ENCODE data around the gene CCT5.
"Not testable (repeated sequence)": the region's sequence is repeated elsewhere in the genome, so short reads cannot be mapped to it uniquely, and the experiment has no call there.

CCT5 gene

DNA sequence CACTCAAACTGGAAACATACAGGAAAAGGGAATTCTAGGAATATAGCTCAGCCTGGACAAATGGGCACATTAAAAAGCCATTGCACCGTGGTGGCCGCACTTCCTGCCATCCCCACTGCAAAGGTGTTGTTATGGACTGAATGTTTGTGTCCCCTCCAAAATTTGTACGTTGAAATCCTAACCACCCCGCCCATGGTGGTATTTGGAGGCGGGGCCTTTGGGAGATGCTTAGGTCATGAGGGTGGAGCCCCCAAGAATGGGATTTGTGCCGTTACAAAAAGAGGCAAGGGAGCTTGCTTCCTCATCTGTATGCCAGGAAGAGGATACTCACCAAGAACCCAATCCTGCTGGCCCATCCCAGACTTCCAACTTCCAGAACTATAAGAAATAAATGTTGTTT lies 58.8 kb downstream of the CCT5 start:
- no peak overlapping the region for H3K27ac ChIP-seq (ENCODE audit: insufficient read depth, low read depth, low read length, poor library complexity, severe bottlenecking)
- no peaks in the 10 kb centered on the region for H3K9me3 ChIP-seq (ENCODE audit: control insufficient read depth, low read length)
- no peaks in the 10 kb centered on the region for H3K36me3 ChIP-seq (ENCODE audit: control insufficient read depth, insufficient read depth, low read length)
- WGBS, 2 experiments = 79 to 88% methylated on average over 6 of the region's 6 CpGs
- peaks cover 15% of the 10 kb centered on the region for H3K27me3 ChIP-seq (ENCODE audit: control insufficient read depth, insufficient read depth, low read length, poor library complexity, severe bottlenecking)
- H3K4me3 ChIP-seq (ENCODE audit: insufficient read depth, low read depth, low read length) = no peak overlapping the region
- H3K4me1 ChIP-seq (ENCODE audit: control insufficient read depth, insufficient read depth, low read length) = no peaks in the 10 kb centered on the region

DNA sequence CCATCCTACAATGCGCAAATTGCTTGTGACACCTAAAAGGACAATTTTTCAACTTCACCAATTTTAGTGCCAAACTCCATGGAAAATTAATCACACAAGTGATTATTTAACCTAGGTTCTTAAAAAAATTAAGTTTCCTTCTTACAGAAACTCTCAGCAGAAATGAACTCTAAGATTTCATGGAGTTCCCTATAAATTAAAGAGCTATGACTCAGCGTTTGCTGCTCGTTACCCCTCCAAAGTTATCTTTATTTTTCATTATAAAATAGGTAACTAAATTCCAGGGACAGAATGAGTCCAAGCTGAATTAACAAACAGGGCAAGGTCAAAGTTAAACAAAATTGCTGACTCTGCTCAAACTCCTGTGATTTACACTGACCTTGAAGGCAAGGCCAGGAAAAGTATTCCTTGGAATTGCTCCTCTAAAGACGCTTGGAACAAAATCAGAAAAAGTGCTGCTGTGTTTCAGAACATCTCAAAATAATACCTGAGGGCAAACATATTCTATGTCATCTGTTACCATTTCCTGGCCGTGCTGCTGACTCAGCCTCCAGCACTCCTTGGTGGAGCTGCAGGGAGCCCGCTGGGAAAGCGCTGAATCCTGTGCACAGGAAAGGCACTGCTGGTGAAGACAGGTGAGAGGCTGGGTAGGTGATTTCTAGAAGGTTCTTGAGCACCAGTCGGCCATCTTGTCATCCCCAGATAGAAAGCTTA lies 60.1 kb downstream of the CCT5 start:
- Histone ChIP-seq H3K4me1 (ENCODE audit: control insufficient read depth, insufficient read depth, low read length) (no peaks in the 10 kb centered on the region), H3K9me3 (ENCODE audit: control insufficient read depth, low read length) (no peaks in the 10 kb centered on the region), H3K27me3 (ENCODE audit: control insufficient read depth, insufficient read depth, low read length, poor library complexity, severe bottlenecking) (peaks cover 15% of the 10 kb centered on the region), H3K36me3 (ENCODE audit: control insufficient read depth, insufficient read depth, low read length) (no peaks in the 10 kb centered on the region), H3K27ac (ENCODE audit: insufficient read depth, low read depth, low read length, poor library complexity, severe bottlenecking) (no peak overlapping the region), H3K4me3 (ENCODE audit: insufficient read depth, low read depth, low read length) (no peak overlapping the region)
- 87% methylated on average over 6 to 8 of the region's 8 CpGs for WGBS, 2 experiments

DNA sequence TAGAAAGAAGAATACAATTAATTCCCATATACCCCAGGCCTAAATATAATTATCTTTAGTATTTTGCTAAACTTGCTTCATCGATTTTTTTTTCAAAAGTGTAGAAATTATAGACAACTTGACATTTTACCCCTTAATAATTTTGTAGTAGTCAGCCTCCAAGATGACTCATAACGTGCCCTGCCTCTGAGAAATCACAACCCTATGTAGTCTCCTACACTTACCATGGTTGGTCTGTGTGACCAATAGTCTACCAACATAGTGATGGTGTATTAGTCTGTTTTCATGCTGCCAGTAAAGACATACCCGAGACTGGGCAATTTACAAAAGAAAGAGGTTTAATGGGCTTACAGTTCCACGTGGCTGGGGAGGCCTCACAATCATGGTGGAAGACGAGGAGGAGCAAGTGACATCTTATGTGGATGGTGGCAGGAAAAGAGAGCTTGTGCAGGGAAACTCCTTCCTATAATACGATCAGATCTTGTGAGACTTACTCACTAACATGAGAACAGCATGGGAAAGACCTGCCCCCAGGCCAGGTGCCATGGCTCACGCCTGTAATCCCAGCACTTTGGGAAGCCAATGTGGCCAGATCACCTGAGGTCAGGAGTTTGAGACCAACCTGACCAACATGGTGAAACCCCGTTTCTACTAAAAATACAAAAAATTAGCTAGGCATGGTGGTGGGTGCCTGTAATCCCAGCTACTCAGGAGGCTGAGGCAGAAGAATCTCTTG lies 60.9 kb downstream of the CCT5 start:
- H3K27ac ChIP-seq (ENCODE audit: insufficient read depth, low read depth, low read length, poor library complexity, severe bottlenecking); H3K4me1 ChIP-seq (ENCODE audit: control insufficient read depth, insufficient read depth, low read length); H3K9me3 ChIP-seq (ENCODE audit: control insufficient read depth, low read length); H3K36me3 ChIP-seq (ENCODE audit: control insufficient read depth, insufficient read depth, low read length); H3K4me3 ChIP-seq (ENCODE audit: insufficient read depth, low read depth, low read length): not testable (repeated sequence)
- WGBS, 2 experiments = 63 to 69% methylated on average over 7 of the region's 8 CpGs
- H3K27me3 ChIP-seq (ENCODE audit: control insufficient read depth, insufficient read depth, low read length, poor library complexity, severe bottlenecking) = peaks cover 15% of the 10 kb centered on the region

DNA sequence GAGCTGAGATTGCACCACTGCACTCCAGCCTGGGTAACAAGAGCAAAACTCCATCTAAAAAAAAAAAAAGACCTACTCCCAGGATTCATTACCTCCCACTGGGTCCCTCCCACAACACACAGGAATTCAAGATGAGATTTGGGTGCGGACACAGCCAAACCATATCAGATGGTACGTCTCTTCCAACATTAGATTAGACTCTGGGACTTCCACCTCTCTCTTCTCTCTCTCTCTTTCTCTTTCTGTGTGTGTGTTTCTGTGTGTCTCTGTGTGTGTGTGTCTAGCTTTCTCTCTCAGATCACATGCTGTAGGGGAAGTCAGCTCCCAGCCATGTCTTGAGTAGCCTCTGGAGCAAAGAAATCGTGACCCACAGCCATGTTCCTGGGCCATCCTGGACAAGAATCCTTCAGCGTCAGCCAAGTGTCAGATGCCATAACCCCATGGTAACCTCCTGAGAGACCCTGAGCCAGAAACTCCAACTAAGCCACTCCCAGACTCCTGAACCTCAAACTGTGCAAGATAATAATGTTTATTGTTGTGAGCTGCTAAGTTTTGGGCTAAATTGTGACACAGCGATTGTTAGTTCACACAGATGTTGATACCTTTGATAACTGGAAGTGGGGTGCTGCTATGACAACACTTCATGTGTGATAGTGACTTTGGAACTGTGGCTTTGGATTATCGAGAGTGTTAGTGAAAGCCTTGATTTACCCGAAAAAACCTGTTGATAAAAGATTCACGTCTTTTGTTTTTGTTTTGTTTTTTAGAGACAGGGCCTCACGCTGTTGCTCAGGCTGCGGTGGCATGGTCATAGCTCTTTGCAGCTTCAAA lies 61.7 kb downstream of the CCT5 start:
- 89 to 91% methylated on average over 10 of the region's 10 CpGs for WGBS, 2 experiments
- no peaks in the 10 kb centered on the region for H3K4me1 ChIP-seq (ENCODE audit: control insufficient read depth, insufficient read depth, low read length)
- no peaks in the 10 kb centered on the region for H3K36me3 ChIP-seq (ENCODE audit: control insufficient read depth, insufficient read depth, low read length)
- no peak overlapping the region for H3K27ac ChIP-seq (ENCODE audit: insufficient read depth, low read depth, low read length, poor library complexity, severe bottlenecking)
- H3K4me3 ChIP-seq (ENCODE audit: insufficient read depth, low read depth, low read length) = no peak overlapping the region
- no peaks in the 10 kb centered on the region for H3K9me3 ChIP-seq (ENCODE audit: control insufficient read depth, low read length)
- H3K27me3 ChIP-seq (ENCODE audit: control insufficient read depth, insufficient read depth, low read length, poor library complexity, severe bottlenecking) = peaks cover 10% of the 10 kb centered on the region

DNA sequence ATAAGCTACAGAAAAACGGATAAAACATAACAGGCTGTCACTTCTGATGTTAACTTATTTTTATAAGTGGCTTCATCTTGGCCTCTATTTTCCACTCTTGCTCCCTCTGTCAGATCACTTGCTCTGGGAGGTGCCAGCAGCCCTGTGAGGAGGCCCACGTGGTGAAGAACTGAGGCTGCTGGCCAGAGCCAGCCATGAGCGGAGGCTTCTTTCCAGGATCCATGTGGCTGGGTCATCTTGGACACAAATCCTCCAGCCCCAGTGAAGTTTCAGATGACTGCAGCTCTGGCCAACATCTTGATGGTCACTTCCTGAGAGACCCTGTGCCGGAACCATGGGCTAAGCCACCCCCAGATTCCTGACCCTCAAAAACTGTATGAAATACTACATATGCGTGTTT lies 65.1 kb downstream of the CCT5 start:
- 91 to 96% methylated on average over 4 to 5 of the region's 5 CpGs for WGBS, 2 experiments
- H3K4me3 ChIP-seq (ENCODE audit: insufficient read depth, low read depth, low read length) = no peak overlapping the region
- H3K4me1 ChIP-seq (ENCODE audit: control insufficient read depth, insufficient read depth, low read length) = no peaks in the 10 kb centered on the region
- no peaks in the 10 kb centered on the region for H3K27me3 ChIP-seq (ENCODE audit: control insufficient read depth, insufficient read depth, low read length, poor library complexity, severe bottlenecking)
- H3K9me3 ChIP-seq (ENCODE audit: control insufficient read depth, low read length) = no peaks in the 10 kb centered on the region
- H3K27ac ChIP-seq (ENCODE audit: insufficient read depth, low read depth, low read length, poor library complexity, severe bottlenecking) = no peak overlapping the region
- no peaks in the 10 kb centered on the region for H3K36me3 ChIP-seq (ENCODE audit: control insufficient read depth, insufficient read depth, low read length)

Data from ectodermal cell (in vitro differentiated cells).